SKM-1 treated with dmso at 0.1 percent for 144 hours (cell line): ENCODE results near the gene BHLHA15.
"Not testable (repeated sequence)": the region's sequence is repeated elsewhere in the genome, so short reads cannot be mapped to it uniquely, and the experiment has no call there.

Experiments
- DNase-seq: peaks from one replicate; lab custom pipeline; 2025; ENCODE audit not compliant: unreplicated experiment; lab: John Stamatoyannopoulos, UW

BHLHA15 gene

GRCh38 chr7:98206451-98207330, 4.5 kb upstream of the BHLHA15 start:
- DNase-seq = peak; percentile 36

DNA sequence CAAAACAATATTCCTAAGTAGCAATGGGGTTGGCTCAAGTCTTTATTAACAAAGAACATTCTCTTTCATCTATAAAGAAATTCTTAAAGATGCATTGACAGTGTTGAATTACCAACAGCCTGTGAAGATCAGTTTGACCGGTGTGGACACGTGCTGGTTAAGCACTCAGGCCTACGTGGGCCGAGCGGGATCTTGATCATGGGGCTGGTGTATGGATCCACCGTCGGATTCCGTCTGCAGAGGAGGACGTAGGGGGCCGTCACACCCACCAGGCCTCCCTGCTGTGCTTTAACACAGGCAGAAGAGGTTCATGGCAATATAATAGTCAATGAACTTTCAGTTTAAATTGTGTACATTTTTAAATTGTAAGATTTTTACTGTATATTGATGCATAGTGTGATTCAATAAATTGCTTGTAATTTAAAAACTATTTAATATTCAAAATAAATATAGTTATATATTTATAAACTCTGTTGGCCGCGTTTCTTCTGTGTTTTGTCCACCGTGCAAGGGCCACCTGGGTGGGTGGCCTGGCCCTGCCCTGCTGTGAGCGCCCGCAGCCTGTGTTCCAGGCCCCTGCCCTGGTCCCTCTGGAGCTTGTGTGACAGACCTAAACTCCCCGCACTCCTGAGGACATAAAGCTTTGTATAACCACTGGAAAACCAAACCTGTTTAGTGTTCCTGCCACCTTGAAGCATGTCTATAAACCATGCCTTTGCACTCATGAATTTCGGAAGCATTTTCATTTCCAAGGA, 1.9 kb upstream of the BHLHA15 start:
- DNase-seq = no peak

DNA sequence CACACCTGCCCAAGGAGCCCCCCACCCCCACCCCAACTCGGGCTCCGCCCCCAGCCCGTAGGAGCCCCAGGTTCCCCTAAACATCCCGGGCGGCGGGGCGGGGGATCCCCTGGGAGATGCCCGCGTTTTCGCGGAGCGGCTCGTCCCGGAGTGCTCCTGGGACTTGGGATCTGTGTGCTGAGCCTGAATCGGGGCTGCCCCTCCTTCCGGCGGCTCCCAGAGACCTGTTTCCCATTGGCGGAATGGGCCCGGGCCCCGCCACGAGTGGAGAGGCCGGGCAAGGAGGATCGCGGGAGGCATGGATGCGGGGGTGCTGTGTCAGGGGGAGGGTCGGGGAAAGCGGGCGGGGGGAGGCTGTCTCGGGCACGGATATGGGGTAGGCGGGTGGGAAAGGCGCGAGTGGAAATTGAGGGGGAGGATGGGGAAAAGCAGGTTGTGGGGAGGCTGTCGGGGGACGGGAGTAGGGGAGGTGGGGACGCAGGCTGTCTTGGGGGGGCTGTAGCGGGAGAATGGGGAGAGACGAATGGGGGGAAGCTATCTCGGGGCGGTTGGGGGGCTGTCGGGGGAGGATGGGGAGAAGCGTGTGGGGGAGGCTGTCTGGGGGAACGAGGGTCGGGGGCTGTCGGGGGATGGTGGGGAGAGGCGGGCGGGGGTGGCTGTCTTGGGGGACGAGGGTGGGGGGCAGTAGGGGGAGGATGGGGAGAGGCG, 572 bp upstream of the BHLHA15 start:
- no peak for DNase-seq

GRCh38 chr7:98211676-98212531, 665 bp downstream of the BHLHA15 start:
- DNase-seq = no peak

- no peak for DNase-seq
Observed at GRCh38 chr7:98212532-98213041, 1.3 kb downstream of the BHLHA15 start.

DNA sequence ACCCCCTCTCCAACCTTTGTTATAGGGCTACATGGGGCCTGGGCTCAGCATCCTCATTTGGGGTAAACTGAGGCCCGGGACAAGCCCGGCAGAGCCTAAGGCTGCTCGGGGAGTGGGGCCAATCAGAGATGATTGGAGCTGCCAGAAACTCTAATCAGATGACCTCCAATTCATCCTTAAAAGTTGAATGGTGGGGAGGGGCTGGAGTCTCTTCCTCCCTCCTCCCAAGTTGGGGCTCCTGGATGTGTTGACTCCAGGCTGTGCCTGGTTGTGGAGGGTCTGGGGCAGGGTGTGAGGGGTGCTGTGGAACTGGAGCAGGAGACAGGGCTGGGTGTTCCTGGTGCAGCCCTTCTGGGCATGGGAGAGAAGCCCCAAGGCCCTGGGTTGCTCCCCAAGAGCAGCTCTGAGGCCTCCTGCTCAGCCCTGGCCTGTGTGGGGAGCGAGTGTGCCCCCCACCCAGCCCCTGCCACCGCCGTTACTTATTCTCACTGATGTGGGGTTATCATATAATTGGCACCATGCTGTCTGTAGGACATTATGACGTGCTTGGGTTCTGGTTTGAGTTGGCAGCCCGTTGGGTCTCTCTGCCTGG, 2.2 kb downstream of the BHLHA15 start:
- DNase-seq = no peak

DNA sequence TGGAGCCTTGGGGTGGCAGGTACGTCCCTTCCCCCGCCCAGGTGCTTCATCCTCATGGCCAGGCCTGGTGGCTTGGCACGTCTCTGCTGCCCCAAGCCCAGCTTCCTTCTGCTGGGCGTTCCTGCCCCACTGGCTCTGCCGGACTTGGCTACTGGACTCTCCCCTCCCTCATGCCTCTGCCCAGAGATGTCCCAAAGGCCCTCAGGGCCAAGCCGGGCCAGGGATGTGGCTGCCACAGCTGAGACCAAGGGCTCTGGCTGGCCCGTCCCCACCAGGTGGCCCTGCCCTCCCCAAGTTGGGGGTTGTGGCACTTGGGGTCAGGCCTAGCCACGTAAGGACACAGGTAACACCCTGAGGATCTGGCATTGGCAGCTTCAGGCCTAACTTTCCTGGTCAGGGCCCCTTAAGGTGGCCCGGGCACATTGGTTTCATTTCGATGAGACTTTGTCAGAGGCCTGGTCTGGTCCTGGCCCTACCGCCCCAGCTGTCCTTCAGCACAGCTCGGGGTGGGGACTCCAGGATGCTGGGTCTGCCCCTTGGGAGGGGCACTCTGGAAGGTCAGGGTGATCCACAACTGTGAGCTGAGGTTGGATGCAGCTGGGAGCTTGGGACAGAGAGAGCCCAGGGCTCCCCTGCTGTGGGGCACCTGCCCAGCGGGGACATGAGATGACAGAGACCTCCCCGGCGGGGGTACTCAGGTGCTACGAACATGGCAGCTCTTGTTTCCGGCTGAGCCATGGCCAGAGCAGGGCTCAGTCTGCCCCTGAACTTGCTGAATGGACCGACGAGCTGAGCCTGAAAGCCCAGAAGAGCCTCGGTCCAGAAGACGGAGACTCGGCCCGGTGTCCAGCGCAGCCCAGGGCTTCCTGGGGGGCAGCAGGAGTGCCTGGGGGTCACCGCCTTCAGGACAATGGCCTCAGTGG, 2.9 kb downstream of the BHLHA15 start:
- DNase-seq = no peak

DNA sequence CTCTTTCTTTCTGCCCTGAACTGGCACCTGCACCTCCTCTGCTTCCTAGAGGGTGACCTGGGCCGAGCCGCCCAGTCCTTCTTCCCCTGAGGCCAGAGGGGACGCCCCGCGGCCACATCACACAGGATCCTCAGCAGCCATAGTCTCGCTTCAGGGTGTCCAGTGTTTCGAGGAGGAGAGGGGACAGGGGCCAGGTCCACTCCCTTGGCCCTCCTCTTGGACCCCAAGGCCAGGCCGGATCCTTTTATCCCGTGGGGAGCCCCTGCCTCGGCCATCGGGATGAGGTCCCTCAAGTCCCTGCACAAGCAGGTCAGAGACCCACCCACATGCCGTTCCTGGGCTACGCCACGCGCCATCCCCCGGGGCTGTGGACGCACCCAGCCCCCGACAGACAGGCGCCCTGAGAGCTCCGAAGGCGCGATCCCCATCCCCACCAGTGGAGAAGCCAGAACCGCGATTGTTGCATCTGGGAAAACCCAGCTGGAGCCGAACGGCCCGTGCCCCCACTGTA, 3.6 kb downstream of the BHLHA15 start:
- no peak for DNase-seq

DNA sequence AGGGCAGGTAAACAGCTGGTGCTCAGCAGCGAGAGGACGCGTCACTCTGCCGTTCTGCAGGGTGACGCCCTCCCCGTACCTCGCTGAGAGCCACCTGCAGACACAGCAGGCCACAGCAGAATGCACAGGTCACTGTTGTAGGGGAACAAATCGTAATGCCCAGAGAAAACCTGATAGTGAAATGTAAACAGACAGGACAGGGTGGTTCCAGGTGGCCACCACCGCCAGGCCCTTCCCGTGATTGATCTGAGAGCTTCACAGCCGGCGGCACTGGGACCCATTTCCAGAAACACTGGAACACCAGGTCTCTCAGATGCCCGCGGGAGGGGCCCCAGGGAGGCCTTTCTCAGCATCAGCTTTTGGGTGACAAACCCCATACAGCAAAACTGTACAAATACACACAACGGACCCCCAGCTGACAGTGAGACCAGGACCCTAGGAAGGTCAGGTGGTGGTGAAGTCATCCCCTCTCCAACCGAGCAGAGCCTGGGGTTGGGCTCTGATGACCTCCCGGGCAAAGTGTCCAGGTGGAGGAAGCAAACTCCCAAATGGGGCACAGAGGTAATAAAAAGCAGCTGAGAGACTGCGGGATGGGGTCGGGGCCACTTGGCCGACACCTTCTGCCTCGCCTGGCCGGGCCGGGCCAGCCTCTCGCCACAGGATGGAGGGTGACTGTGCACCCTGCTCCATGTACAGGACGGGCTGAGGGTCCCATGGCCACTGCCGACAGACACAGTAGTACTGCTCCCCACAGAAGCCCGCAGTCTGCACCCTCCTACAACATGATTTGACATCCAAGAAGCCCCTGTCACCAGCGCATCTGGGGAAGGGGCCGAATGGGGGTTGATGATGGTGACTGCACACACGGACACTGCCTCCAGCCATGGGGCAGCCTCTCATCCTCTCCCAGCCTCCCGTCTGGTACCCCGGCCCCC, 4.6 kb downstream of the BHLHA15 start:
- DNase-seq = no peak

DNA sequence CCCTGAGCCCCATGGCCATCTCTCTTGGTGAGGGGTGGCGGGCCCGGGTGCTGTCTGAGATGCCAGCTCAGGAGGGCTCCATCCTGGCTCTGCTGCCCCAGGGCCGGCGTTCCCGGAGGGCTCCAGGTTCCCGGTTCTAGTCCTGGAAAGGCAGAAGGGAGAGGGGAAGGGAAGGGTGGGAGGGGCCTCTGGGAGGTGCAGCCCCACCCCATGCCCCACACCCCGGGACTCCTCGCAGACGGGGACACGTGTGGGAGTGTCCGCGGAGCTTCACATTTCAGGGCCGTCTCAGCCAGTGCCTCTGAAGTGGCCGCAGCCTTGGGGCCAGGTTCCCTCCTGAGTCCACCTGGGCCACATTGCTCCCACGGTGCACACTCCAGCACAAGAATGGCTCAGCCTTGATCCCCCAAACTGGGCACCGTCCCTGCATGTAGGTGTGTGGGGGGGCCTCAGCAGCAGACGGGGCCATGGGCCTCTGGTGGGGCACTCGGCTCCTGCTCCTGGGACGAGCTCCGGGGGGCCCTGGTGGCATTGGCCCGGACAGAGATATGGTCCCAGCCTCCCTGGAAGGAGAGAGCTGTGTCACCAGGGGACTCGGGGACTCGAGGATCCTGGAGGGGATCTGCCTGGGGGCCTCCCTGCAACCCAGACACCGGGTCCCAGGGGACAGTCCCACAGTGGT, 5.8 kb downstream of the BHLHA15 start:
- no peak for DNase-seq

DNA sequence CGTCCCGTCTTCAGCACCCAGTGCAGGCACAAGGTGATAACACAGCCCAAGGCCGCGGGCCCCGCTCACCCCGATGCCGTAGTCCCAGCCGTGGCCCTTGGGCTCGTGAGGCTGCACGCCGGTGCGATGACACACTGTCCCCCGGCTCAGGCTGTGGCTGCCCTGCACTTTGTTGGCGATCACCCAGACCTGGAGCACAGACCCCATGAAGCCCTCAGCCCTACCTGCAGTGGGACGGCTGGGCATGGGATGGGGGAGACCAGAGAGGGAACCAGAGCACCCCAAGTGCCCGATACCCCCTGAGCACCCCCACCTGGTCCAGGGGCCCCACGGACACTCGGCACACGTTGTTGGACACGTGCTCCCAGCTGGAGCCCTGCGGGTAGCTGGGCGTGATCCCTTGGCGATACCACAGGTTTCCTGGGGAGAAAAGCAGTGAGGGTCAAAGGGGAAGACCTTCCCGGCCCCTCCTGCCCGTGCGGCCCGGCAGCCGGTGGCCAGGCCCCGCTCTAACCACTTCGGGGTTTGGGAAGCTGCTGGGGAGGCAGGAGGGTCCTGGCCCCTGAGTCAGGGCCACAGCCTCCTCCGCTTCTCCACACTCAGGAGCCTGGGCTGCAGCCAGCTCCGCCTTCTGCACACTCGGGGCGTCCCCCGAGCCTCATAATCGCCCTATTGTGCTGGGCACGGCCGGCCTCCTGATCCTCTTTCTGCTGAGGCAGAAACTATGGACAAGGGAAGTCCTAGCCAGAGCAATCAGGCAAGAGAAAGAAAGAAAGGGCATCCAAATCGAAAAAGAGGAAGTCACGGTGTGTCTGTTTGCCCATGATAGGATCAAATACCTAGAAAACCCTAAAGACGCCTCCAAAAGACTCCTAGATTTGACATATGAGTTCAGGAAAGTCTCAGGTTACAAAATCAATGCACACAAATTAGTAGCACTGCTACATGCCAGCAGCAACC, 6.7 kb downstream of the BHLHA15 start:
- peak; percentile 16 for DNase-seq

GRCh38 chr7:98219382-98219781, 8.1 kb downstream of the BHLHA15 start:
- not testable (repeated sequence) for DNase-seq

- DNase-seq = no peak
Observed at GRCh38 chr7:98221611-98222532, 10.6 kb downstream of the BHLHA15 start.

DNA sequence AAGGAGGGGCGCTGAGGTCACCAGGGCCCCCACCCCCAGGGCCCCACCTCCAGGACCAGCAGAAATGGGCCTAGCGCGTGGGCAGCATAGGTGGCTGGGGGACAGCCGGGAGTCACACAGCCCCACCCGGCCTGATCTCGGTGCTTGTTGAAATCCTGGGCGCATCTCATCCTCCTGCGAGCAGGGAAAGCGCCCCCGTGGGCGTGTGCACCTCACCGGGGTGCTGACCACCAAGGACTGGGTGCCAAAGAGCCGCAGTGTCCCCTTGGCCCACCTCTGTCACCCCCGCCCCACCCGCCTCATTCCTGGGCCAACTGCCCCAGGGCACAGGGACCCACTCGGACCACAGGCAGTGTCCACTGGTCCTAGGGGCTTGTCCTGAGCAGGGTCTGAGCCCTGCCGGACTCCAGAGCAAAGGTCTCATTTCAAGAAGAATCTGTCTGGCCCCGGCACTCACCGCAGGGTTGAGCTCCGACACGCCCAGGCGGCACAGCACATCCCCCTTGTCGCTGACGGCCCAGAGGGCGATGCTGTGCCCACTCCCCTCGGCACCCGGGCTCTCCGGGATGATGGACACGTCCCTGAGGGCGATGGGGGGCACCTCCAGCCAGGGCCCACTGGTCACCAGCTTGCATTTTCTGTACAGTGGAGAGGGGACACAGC, 11.4 kb downstream of the BHLHA15 start:
- DNase-seq = no peak
